HG03095 (cell line): ENCODE measurements around the gene TNF.

ENCODE experiments used
- ATAC-seq: cut with Tn5 transposase; IDR thresholded peaks from one replicate; pipeline ENCODE4 v1.9.1; 2021; ENCODE audit warnings: moderate library complexity; ENCODE audit not compliant: unreplicated experiment

Gene TNF

DNA sequence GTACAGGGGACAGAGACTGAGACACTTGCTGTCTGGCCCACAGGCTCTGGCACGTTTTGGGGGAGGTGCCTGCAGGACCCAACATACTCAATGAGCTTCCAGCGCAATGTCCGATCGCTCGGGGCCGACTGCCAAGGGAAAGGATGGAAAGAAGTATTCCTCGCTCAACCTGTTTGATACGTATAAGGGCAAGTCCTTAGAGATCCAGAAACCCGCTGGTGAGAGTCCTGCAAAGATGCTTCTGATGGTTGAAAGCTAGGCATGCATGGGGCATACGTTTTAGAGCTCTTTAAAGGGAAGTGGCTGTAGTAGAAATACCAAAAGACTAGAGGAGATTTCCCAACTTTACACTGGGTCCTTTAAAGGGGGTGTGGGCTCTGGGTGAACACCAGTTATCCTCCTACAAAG is 47.3 kb downstream of the TNF start:
- no peak for ATAC-seq

DNA sequence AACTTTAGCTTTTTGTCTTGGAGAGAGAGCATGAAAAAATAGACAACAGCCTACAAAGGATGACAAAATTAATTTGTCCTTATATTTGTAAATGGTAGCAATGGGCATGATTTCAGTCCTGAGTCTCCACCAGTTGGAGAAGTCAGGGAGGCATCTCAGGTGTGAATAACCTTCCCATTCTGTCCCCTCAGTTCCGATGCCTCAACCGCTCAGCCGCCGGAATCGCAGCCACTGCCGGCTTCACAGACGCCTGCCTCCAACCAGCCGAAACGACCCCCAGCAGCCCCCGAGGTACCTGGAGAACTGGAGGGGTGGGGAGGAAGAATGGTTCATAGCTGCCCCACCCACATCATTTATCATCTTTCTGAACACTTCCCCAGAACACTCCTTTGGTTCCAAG is 48.7 kb downstream of the TNF start:
- no peak for ATAC-seq

DNA sequence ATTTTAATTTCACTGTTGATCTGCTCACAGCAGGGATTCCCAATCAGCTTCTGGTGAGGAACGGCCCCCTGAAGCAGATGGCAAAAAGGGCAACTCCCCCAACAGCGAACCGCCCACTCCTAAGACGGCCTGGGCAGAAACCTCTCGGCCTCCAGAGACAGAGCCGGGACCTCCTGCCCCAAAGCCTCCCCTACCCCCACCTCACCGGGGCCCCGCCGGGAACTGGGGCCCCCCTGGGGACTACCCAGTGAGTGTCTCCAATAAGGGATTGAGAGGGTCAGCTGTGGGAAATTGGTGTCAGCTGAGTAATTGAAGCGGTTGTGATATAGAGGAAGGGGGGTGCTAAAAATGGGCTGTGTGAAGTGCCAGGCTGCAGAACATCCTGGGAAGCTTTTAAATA is 51.6 kb downstream of the TNF start:
- ATAC-seq: no peak

DNA sequence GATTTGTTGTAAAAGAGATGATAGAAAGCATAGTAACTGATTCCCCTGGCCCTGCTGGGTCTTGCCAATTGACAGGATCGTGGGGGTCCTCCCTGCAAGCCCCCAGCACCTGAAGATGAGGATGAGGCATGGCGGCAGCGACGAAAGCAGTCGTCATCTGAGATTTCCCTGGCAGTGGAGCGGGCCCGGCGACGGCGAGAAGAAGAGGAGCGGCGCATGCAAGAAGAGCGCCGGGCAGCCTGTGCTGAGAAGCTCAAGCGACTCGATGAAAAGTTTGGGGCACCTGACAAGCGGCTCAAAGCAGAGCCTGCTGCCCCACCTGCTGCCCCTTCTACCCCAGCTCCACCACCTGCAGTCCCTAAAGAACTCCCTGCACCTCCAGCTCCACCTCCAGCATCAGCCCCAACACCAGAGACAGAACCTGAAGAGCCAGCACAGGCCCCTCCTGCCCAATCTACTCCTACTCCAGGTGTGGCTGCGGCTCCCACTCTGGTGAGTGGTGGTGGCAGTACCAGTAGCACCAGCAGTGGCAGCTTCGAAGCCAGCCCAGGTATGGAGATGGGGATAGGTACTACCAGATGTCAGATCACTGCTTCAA is 52.4 kb downstream of the TNF start:
- no peak for ATAC-seq
